NCI-H2171 (cell line): Measurements from ENCODE around the gene ZNF516.

Experiments used
- DNase-seq: peaks from one replicate; lab custom pipeline; 2025; lab: John Stamatoyannopoulos, UW

ZNF516 gene

DNA sequence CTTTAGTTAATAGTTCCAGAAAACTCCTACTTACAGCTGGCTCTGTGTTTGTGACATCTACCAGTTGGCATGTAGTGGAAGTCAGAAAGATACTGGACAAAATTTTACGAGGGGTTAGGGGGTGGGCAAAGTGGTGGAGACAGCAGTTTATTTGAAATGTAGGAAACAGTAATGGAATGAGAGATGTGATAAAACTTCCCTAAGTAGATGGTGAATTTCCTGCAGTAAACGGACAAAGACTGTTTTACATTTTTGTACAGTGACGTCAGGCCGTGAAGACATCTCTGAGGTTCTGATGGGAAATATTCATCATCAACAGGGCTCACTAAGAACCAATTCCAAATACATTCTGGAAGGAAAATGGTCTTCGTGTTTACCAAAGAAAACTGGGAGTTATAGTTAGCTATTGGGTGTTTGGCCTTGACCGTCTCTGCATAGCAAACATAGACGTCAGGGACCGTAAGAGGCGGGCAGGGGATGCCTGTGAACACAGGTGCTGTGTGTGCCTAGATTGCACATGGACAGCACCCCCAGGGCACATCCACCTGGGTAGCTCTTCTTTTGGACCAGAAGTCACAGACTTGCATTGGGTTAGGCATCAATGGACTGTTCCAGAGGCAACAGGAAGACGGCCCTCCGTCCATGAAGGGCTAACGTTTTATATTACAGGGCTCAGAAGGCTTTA, 131.5 kb downstream of the ZNF516 start:
- DNase-seq, result no peak

DNA sequence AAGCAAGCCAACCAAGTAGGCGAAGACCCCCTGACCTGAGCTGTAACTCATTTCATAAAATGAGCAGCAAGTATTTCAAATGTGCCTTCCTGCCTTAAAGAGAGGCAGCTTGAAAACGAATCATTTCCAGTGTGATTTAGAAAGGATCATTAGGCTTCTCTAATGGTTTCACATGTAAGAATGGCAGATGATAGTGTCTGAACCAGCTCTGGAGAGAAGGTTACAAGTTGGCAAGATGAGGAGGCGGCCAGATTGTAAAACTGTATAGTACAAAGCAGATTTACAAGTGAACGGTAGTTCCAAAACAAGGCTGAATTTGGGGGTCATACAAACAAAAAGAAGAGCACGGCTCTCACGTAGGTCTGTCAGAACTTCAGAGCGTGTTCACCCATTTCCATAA, 132.4 kb downstream of the ZNF516 start:
- no peak for DNase-seq

- no peak for DNase-seq
These were observed 133.8 kb downstream of the ZNF516 start for GRCh38 chr18:76361219-76361618.

DNA sequence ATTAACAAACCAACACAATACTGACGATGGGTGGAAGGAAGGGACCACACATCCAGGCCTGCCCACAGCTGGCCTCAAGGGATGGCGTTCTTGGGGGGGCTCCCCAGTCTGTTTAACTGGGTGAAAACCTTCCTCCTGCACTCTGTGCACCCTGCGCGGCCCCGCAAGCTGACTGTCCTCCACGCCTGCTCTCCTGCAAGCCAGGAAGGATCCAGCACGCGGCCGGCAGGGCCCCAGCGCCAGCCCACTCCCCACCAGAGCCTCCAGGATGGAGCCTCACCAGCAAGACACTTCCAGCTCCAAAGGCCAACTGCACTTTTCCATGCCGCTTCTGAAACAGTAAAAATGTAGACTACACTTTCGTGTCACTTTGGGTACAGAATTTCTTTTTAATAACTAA, 135.1 kb downstream of the ZNF516 start:
- DNase-seq, result no peak

DNA sequence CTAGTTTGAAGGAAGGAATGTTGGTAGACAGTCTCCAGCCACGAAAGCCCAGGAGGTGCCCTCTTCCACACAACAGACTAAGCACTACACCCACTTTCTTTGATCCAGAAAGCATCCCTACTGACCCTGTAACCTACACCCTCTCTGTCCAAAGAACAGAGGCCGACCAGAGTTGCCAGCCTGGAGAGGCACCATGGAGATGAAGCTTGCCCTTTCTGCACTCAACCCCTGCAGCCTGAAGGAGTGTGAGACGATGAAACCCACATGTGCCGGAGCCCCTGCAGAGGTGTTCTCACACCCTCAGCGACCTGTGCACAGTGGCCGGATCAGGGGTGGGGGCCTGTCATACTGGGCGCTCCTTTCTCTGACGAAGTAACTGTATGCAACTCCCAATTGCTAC, 136.3 kb downstream of the ZNF516 start:
- no peak for DNase-seq

DNA sequence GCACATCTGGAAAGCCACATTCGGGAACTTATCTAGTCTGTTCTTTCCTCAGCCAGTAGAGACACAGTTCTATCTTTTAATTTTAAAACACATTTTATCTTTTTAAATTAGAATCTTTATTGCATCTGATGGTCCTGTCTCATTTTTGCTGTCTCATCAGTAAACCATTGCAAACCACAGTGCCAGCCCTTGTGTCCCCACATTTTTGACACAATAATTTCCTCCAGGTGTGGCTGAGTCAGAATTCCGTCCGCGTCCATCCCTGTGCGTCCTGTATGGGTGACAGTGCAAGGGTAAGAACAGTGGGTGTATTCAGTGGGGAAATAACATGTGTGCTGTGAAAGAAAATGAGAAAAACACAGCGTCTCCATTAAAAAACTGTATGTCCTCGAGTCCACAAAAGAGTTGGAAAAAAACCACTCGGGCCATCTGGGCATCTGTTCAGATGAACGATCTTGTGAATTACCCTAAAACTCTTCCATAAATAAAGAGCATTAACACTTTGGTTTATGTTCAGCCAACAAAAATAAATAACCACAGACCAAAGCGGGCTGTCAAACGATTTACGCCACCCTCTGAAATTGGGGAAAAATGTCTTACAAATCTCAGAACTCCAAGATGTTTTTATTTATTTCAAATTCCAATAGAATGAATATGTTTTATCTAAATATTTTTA, 137.3 kb downstream of the ZNF516 start:
- no peak for DNase-seq

DNA sequence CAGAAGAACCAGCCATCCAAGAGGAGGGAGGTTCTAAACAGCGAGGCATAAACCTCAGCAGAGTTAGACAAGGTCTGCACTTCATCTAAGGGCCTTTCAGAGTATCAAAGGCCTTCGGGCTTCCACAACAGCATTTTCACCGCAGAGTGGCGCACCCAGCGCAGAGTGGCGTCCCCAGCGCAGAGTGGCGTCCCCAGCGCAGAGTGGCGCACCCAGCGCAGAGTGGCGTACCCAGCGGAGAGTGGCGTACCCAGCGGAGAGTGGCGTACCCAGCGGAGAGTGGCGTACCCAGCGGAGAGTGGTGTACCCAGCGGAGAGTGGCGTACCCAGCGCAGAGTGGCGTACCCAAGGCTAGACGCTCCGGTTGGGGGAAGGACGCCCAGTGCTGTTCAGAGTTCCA, 137.9 kb downstream of the ZNF516 start:
- no peak for DNase-seq

DNA sequence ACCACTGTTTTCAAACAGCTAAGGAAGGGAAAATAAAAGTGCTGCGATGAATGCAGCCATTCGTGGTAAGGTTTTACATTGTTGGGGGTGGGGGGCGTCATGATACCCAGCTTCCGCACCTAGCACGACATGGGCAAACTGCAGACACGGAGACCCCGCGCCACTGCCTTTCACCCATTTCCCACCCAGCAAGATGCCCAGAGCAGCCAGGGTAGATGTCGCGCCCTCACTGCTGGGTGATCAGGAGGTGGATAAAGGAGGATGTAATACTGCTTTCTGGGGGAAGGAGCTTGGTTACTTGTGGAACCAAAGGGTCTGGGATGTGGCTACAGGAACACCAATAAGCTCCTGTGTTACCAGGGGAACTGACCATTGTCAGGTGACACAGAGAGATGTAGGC, 138.4 kb downstream of the ZNF516 start:
- DNase-seq, result no peak

DNA sequence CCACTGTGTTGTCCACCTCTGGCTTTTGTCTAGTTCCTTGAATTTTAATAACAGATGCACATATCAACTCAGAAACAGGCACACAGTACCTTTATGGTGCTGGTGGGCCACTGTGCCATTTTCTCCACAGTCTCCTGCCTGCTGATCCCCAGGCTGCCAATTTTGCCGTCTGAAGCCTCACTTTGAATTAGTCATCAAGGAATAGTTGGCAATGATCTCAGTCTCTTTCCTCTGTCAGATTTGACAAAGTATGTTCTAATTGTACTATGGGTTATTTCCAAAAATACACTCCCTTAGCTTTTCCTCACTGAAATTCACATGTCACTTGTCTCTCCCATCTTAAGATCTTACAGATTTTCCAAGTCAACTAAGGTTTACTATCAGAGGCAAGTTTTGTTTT, 140.7 kb downstream of the ZNF516 start:
- no peak for DNase-seq

DNA sequence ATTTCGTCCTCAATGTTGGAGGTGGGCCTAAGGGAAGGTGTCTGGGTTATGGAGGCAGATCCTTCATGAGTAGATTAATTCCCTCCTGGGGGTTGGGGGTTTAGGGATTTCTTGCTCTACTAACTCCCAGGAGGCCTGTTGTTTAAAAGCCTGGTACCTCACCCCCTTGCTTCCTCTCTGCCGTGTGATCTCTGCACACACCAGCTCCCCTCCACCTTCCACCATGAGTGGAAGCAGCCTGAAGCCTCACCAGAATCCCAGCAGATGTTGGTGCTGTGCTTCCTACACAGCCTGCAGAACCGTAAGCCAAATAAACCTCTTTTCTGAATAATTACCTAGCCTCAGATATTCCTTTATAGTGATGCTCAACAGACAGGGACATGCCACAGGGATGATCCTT, 141.5 kb downstream of the ZNF516 start:
- DNase-seq, result no peak

- no peak for DNase-seq
These were observed 142.0 kb downstream of the ZNF516 start for GRCh38 chr18:76353046-76353445.

GRCh38 chr18:76351961-76352581, 143.0 kb downstream of the ZNF516 start:
- DNase-seq, result peak; percentile 15

DNA sequence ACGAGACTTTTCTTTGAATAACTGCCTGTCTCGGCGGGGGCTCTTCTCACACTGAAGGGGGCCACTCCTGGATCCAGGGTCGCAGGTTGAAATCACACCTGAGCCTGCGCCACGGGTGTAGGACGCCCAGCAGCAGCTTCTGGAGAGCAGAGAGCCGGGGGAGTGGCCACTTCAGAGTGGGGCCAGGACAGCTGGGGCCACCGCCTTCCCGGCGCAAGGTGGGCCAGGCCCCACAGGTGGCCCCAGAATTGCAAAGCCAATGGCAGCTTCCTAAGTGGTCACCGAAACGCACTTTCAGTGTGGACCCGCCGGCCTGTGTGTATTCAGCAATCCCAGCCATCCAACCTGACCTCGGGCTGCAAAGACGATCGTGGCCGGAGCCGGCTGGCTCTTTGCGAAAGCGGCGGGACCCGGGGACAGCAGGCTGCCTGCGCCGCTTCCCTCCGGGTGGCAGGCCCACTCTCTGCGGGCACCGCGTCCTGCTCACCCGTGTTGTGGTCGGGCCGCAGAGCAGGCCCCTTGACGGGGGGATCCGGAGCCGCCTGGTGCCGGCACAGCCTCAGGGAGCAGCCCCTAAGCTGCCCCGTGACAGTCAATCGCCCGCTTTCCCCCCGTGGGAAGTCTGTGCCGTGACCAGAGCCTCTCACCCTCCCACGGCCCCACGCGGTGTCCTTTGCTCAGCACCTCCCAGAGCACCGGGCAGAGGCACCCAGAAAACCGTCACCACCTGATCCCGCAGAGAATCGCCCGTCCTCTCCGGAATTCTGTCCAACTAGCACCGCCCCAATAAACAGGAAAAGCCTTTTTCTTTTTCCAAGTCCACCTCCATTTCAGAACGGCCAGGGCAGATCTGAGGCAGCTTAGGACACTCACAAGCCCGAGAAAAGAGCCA, 144.7 kb downstream of the ZNF516 start:
- DNase-seq, result no peak

GRCh38 chr18:76349067-76349715, 145.9 kb downstream of the ZNF516 start:
- peak; percentile 30 for DNase-seq

GRCh38 chr18:76348267-76349066, 146.6 kb downstream of the ZNF516 start:
- DNase-seq, result no peak

DNA sequence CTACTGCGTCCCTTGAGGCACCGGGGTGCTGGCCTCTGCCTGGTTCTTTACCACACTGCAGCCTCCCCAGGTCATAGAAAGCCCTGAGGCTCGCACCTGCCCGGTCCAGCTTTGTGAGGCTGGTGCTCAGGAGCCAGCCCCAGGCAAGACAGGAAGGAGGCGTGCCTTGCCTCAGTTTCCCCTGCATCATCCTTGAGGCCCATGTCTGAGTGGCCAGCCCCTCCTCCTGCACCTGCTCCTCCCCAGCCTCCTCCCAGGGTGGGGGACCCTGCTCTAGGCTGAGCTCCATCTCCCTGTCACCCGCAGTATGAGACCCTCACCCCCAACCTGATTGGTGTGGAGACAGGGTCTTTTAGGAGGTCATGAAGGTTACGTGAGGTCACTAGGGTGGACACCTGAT, 147.7 kb downstream of the ZNF516 start:
- DNase-seq, result no peak

- DNase-seq, result no peak
These were observed 148.4 kb downstream of the ZNF516 start for GRCh38 chr18:76346490-76347130.

- no peak for DNase-seq
These were observed 149.1 kb downstream of the ZNF516 start for GRCh38 chr18:76345901-76346300.

- DNase-seq, result no peak
These were observed 151.0 kb downstream of the ZNF516 start for GRCh38 chr18:76343938-76344569.

GRCh38 chr18:76340410-76340809, 154.6 kb downstream of the ZNF516 start:
- DNase-seq, result no peak
